Endodermal cell (in vitro differentiated cells): ENCODE measurements around the gene KCNQ2. TPM values are rescaled to one million over a fixed set of nuclear protein-coding genes. Genes with fewer than 3 reads are reported as not detected.

Experiments
- DNase-seq: peaks from one replicate; pipeline ENCODE4 v3.0.0-alpha.2; 2017
- H3K27ac ChIP-seq: 2 replicates; pipeline ENCODE4 v1.5.1; 2013; ENCODE audit warnings: mild to moderate bottlenecking, low read depth, low read length, moderate library complexity
- H3K27me3 ChIP-seq: 2 replicates; pipeline ENCODE4 v1.6.1; 2013; ENCODE audit warnings: mild to moderate bottlenecking, low read length, moderate library complexity; ENCODE audit not compliant: insufficient read depth, control insufficient read depth, poor library complexity, severe bottlenecking
- H3K36me3 ChIP-seq: 2 replicates; pipeline ENCODE4 v1.7.0; 2013; ENCODE audit warnings: mild to moderate bottlenecking, low read length, moderate library complexity; ENCODE audit not compliant: control insufficient read depth, insufficient read depth
- H3K4me1 ChIP-seq: one replicate; pipeline ENCODE4 v1.7.0; 2013; ENCODE audit warnings: low read length; ENCODE audit not compliant: control insufficient read depth, insufficient read depth
- H3K4me3 ChIP-seq: 2 replicates; pipeline ENCODE4 v1.5.1; 2013; ENCODE audit warnings: mild to moderate bottlenecking, low read length, moderate library complexity
- H3K9ac ChIP-seq: 2 replicates; pipeline ENCODE4 v1.6.1; 2013; ENCODE audit warnings: mild to moderate bottlenecking, low read length, moderate library complexity; ENCODE audit not compliant: poor library complexity, severe bottlenecking; ENCODE audit errors: extremely low read depth
- H3K9me3 ChIP-seq: 2 replicates; pipeline ENCODE4 v1.6.1; 2013; ENCODE audit warnings: mild to moderate bottlenecking, low read length, moderate library complexity; ENCODE audit not compliant: control insufficient read depth
- H3K27ac Mint-ChIP-seq: 2 replicates; pipeline ENCODE4 v1.8.0; 2020; ENCODE audit warnings: mixed read lengths
- H3K27me3 Mint-ChIP-seq: 2 replicates; pipeline ENCODE4 v1.8.0; 2021; ENCODE audit warnings: mild to moderate bottlenecking, mixed read lengths; ENCODE audit not compliant: insufficient read depth
- H3K36me3 Mint-ChIP-seq: 2 replicates; pipeline ENCODE4 v1.8.0; 2020; ENCODE audit warnings: low read depth, mixed read lengths
- H3K4me1 Mint-ChIP-seq: 2 replicates; pipeline ENCODE4 v1.8.0; 2020; ENCODE audit warnings: mixed read lengths
- H3K4me3 Mint-ChIP-seq: 2 replicates; pipeline ENCODE4 v1.8.0; 2020; ENCODE audit warnings: mild to moderate bottlenecking, moderate library complexity, mixed read lengths
- H3K9me3 Mint-ChIP-seq: 2 replicates; pipeline ENCODE4 v1.8.0; 2020; ENCODE audit warnings: mild to moderate bottlenecking, mixed read lengths
- CTCF ChIP-seq: fragments of 200-600 bp; sonication (generic); conservative IDR thresholded peaks from 2 replicates; pipeline ENCODE4 v1.5.0; 2021; ENCODE audit warnings: antibody characterized with exemption, mild to moderate bottlenecking
- WGBS, 2 experiments: methylation state at CpG; one replicate each; pipeline versions ENCODE4 v1.1.5 to v1.1.7; 2013; ENCODE audit warnings: missing lambda C conversion rate in 2 of 2, mixed read lengths in 1 of 2; ENCODE audit not compliant: insufficient coverage in 1 of 2, insufficient read length in 1 of 2; 5-methylcytosine and 5-hydroxymethylcytosine counted together
- total RNA-seq, 2 donors: library from RNA; stranded (reverse); fragmentation: NEBNext Ultra II Directional in 1 of 2; extraction: Animal tissue kit (Norgen Biotek cat#: 25700) in 1 of 2; gene quantifications; 2 replicates in 1 of 2; 3 replicates in 1 of 2; pipeline ENCODE4 v1.2.1, GENCODE V29; 2021

KCNQ2 gene
- total RNA-seq, 2 donors from 2014 or later: 36.4 to 62.8 TPM

DNA sequence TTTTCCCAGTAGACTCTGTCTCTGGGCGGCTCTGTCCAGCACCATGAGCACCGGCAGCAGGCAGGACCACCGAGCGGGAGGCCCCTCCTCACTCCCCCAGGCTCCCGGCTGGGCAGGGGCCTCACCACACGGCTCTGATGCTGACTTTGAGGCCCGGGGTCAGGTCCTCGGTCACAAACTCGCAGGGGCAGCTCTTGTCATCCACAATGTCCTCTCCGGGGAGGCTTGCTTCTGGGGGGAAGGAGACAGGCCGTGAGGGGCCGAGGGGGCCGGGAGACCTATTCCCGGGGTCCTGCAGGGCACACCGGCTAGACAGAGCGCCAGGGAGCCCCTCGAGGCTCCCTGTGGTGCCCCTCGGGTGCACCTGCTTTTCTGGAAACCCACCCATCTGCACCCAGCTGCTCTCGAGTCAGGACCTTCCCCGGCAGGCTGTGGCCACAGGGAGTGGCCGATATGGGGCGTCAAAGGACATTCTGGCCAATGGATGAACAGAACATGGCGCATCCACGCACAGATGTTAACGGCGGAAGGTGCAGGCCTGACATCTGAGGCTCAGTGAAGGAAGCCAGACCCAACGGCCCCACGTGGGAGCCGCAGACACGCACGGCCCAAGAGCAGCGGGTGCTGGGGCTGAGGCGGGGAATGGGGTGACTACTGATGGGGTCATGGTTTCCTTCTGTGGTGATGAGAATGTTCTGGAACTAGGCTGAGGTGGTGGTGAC lies 58.3 kb downstream of the KCNQ2 start:
- Histone ChIP-seq H3K27ac (no peak overlapping the region), H3K36me3 (no peaks in the 10 kb centered on the region), H3K4me3 (no peak overlapping the region), H3K9ac (no peak overlapping the region), H3K4me1 (no peaks in the 10 kb centered on the region), H3K27me3 (no peaks in the 10 kb centered on the region), H3K9me3 (no peaks in the 10 kb centered on the region)
- Mint-ChIP-seq H3K9me3 (no peaks in the 10 kb centered on the region), H3K4me3 (no peak overlapping the region), H3K27me3 (no peaks in the 10 kb centered on the region), H3K4me1 (peaks cover 2% of the 10 kb centered on the region), H3K27ac (no peak overlapping the region), H3K36me3 (no peaks in the 10 kb centered on the region)
- no peak for DNase-seq
- no peak for TF ChIP-seq CTCF
- WGBS, 2 experiments: 90 to 98% methylated on average over 17 to 33 of the region's 33 CpGs

GRCh38 chr20:63413323-63413722 lies 59.1 kb downstream of the KCNQ2 start:
- no peak overlapping the region for H3K4me3 Mint-ChIP-seq
- 91 to 97% methylated on average over 6 to 18 of the region's 18 CpGs for WGBS, 2 experiments
- no peaks in the 10 kb centered on the region for H3K36me3 Mint-ChIP-seq
- H3K9me3 ChIP-seq: no peaks in the 10 kb centered on the region
- H3K4me1 ChIP-seq: no peaks in the 10 kb centered on the region
- H3K27ac Mint-ChIP-seq: no peak overlapping the region
- no peaks in the 10 kb centered on the region for H3K27me3 Mint-ChIP-seq
- no peak for TF ChIP-seq CTCF
- H3K9ac ChIP-seq: no peak overlapping the region
- no peaks in the 10 kb centered on the region for H3K27me3 ChIP-seq
- DNase-seq: no peak
- no peak overlapping the region for H3K27ac ChIP-seq
- peaks cover 2% of the 10 kb centered on the region for H3K4me1 Mint-ChIP-seq
- no peaks in the 10 kb centered on the region for H3K9me3 Mint-ChIP-seq
- H3K36me3 ChIP-seq: no peaks in the 10 kb centered on the region
- no peak overlapping the region for H3K4me3 ChIP-seq

GRCh38 chr20:63412889-63413288 lies 59.6 kb downstream of the KCNQ2 start:
- no peak for DNase-seq
- no peaks in the 10 kb centered on the region for H3K27me3 Mint-ChIP-seq
- WGBS, 2 experiments: 80 to 88% methylated on average over 1 to 7 of the region's 8 CpGs

More at GRCh38 chr20:63412889-63413288, 59.6 kb downstream of the KCNQ2 start:
- Histone ChIP-seq H3K9ac (no peak overlapping the region), H3K4me1 (no peaks in the 10 kb centered on the region), H3K4me3 (no peak overlapping the region), H3K36me3 (no peaks in the 10 kb centered on the region), H3K27me3 (no peaks in the 10 kb centered on the region), H3K27ac (no peak overlapping the region), H3K9me3 (no peaks in the 10 kb centered on the region)
- Mint-ChIP-seq H3K9me3 (no peaks in the 10 kb centered on the region), H3K4me1 (peaks cover 2% of the 10 kb centered on the region), H3K27ac (no peak overlapping the region), H3K36me3 (no peaks in the 10 kb centered on the region), H3K4me3 (no peak overlapping the region)
- TF ChIP-seq CTCF: no peak
